Activated naive CD8-positive, alpha-beta T cell treated with anti-CD3 and anti-CD28 coated beads for 36 hours (primary cell): ENCODE measurements around the gene IL17F. TPM values are rescaled to one million over a fixed set of nuclear protein-coding genes. Genes with fewer than 3 reads are reported as not detected.

Source experiments
- DNase-seq: peaks from one replicate; pipeline ENCODE4 v3.0.0; 2021
- H3K27ac Mint-ChIP-seq: one replicate; pipeline ENCODE4 v1.8.0; 2022; ENCODE audit warnings: mild to moderate bottlenecking, moderate library complexity, mixed read lengths
- H3K27me3 Mint-ChIP-seq: one replicate; pipeline ENCODE4 v1.8.0; 2022; ENCODE audit warnings: mild to moderate bottlenecking, mixed read lengths
- H3K36me3 Mint-ChIP-seq: one replicate; pipeline ENCODE4 v1.8.0; 2021; ENCODE audit warnings: mild to moderate bottlenecking, mixed read lengths
- H3K4me1 Mint-ChIP-seq: one replicate; pipeline ENCODE4 v1.8.0; 2021; ENCODE audit warnings: mixed read lengths
- H3K4me3 Mint-ChIP-seq: one replicate; pipeline ENCODE4 v1.8.0; 2022; ENCODE audit warnings: mild to moderate bottlenecking, moderate library complexity, mixed read lengths
- H3K9me3 Mint-ChIP-seq: one replicate; pipeline ENCODE4 v1.8.0; 2022; ENCODE audit warnings: mixed read lengths
- total RNA-seq, 2 experiments: library from RNA; stranded (reverse); gene quantifications; one replicate each; pipeline ENCODE4 v1.2.3, GENCODE V29; 2021

IL17F gene
- total RNA-seq, 2 experiments from 2014 or later: not detected

DNA sequence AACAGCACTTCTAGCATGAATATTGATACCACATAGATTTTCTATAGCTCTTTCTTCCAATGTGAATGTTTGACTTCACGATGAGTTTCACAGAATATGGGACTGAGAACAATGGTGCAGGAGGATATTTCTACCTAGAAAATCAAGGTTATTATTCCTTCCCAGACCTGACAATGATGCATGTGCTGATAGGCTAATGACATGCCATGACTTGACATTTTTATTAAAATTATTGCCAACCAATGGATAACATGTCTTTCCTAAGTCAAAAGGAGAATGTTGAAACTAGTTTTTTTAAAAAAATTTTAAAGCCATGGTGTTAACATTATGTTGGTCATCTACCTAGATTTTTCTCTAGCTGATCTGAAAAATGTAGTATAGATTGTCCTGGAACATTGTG lies 57.2 kb downstream of the IL17F start:
- H3K4me1 Mint-ChIP-seq: no peaks in the 10 kb centered on the region
- no peaks in the 10 kb centered on the region for H3K36me3 Mint-ChIP-seq
- no peak overlapping the region for H3K4me3 Mint-ChIP-seq
- no peak for DNase-seq
- peaks cover 49% of the 10 kb centered on the region for H3K27me3 Mint-ChIP-seq
- H3K9me3 Mint-ChIP-seq: no peaks in the 10 kb centered on the region
- H3K27ac Mint-ChIP-seq: no peak overlapping the region

Other genes starting within 250 kb of the IL17F start
- gene PKHD1, start 156.9 kb downstream of the IL17F start, total RNA-seq: not detected
- gene IL17A, start 58.1 kb downstream of the IL17F start, total RNA-seq: not detected
- gene MCM3, start 40.2 kb upstream of the IL17F start, total RNA-seq: 100 to 1,000 TPM; 326 to 335 TPM
- 10 to 100 TPM; 11.0 to 11.4 TPM for gene PAQR8, start 117.7 kb upstream of the IL17F start, total RNA-seq
- gene EFHC1, start 175.8 kb upstream of the IL17F start, total RNA-seq: 1 to 10 TPM; 2.8 to 3.1 TPM